Activated naive CD4-positive, alpha-beta T cell treated with anti-CD3 and anti-CD28 coated beads for 36 hours (primary cell): ENCODE results near the gene RAB3GAP2. TPM values are rescaled to one million over a fixed set of nuclear protein-coding genes. Genes with fewer than 3 reads are reported as not detected.
"Not testable (repeated sequence)": the region's sequence is repeated elsewhere in the genome, so short reads cannot be mapped to it uniquely, and the experiment has no call there.

Experiments
- CTCF ChIA-PET: fragments of 350-600 bp; sonication (Branson Sonifier 250); formaldehyde crosslinking; loops from one replicate; lab custom pipeline; 2021; ENCODE audit warnings: antibody characterized with exemption; lab: Charles Lee
- DNase-seq: peaks from one replicate; pipeline ENCODE4 v3.0.0-alpha.2; 2020
- H3K27ac Mint-ChIP-seq: one replicate; pipeline ENCODE4 v1.8.0; 2021; ENCODE audit warnings: mild to moderate bottlenecking, mixed read lengths
- H3K27me3 Mint-ChIP-seq: one replicate; pipeline ENCODE4 v1.8.0; 2021; ENCODE audit warnings: low read depth, mixed read lengths
- H3K36me3 Mint-ChIP-seq: one replicate; pipeline ENCODE4 v1.8.0; 2021; ENCODE audit warnings: low read depth, mixed read lengths
- H3K4me1 Mint-ChIP-seq: one replicate; pipeline ENCODE4 v1.8.0; 2021; ENCODE audit warnings: low read depth, mixed read lengths
- H3K4me3 Mint-ChIP-seq: one replicate; pipeline ENCODE4 v1.8.0; 2021; ENCODE audit warnings: mild to moderate bottlenecking, moderate library complexity, mixed read lengths
- H3K9me3 Mint-ChIP-seq: one replicate; pipeline ENCODE4 v1.8.0; 2021; ENCODE audit warnings: mixed read lengths
- intact Hi-C: fragments of 100-400 bp; cut with micrococcal nuclease; formaldehyde crosslinking; loops from one replicate; pipeline ENCODE4 v1.15.1; 2023
- microRNA-seq: library from miRNA; unstranded; fragments of <30 nt; microRNA quantifications from one replicate; pipeline ENCODE4 v1.2.0, GENCODE V29; 2022; ENCODE audit warnings: borderline microRNAs expressed, borderline replicate concordance
- total RNA-seq, 2 experiments: library from RNA; stranded (reverse); gene quantifications; one replicate each; pipeline ENCODE4 v1.2.3, GENCODE V29; 2021

Gene RAB3GAP2
- total RNA-seq, 2 experiments from 2014 or later: 37.3 to 39.6 TPM

DNA sequence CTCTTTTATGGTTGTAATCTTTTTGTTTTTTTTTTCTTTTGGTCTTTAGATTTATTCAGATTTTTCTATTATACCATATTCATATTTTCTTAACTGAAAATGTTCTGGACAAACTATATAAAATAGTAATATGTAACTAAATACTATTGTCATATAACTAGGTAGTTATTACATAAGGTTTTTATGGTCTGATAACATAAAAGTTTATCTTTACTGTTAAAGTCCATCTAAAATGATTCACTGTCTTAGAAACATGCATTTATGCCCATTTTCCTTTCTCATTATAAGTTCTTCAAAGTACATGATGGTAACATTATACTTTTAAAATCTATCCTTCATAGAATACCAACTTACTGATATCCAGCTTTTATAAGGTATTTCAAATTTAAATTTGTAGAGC is 149.2 kb downstream of the RAB3GAP2 start:
- intact Hi-C loops: no loop called here
- Mint-ChIP-seq H3K27ac (no peak overlapping the region), H3K9me3 (no peaks in the 10 kb centered on the region), H3K36me3 (peaks cover 15% of the 10 kb centered on the region), H3K27me3 (no peaks in the 10 kb centered on the region), H3K4me1 (peaks cover 13% of the 10 kb centered on the region), H3K4me3 (no peak overlapping the region)
- CTCF ChIA-PET: no interaction called here
- DNase-seq: no peak

- Mint-ChIP-seq H3K4me1 (peaks cover 13% of the 10 kb centered on the region), H3K27ac (no peak overlapping the region), H3K36me3 (peaks cover 7% of the 10 kb centered on the region), H3K9me3 (no peaks in the 10 kb centered on the region), H3K27me3 (no peaks in the 10 kb centered on the region), H3K4me3 (no peak overlapping the region)
- CTCF ChIA-PET: interaction anchor here (0.7 to 1.0 kb wide), 2 partner anchors 11 to 113 kb away, joined by 3 to 4 read pairs; no protein-coding TSS in a partner anchor
- intact Hi-C loops: no loop called here
- DNase-seq: no peak
These were observed 150.3 kb downstream of the RAB3GAP2 start for GRCh38 chr1:220121791-220122530.

DNA sequence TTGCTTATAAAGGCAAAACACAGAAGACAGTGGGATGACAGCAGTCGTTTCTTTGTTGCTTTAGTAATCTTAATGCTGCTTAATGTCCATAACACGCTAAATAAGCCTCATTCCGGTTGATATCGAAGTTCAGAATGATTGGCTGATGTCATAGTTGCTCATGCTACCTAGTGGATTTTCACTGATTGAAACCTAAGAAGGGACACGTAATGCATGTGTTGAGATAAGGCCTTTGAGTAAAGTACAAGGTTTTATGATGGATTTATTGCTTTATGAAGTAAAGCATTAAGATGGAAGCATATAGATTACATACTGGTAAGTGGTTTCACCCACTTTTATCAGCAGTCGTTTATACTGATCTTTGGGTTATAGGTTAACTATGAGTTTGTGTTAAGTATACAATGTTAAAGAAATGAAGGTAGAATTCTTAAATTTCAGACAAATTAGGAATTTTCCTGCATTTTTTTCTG is 153.2 kb downstream of the RAB3GAP2 start:
- DNase-seq: no peak
- Mint-ChIP-seq H3K36me3 (peaks cover 10% of the 10 kb centered on the region), H3K9me3 (no peaks in the 10 kb centered on the region), H3K4me3 (no peak overlapping the region), H3K4me1 (peaks cover 11% of the 10 kb centered on the region), H3K27ac (no peak overlapping the region), H3K27me3 (no peaks in the 10 kb centered on the region)
- CTCF ChIA-PET: interaction anchor here (0.6 kb wide), 1 partner anchor 80 kb away, joined by 3 read pairs; no protein-coding TSS in a partner anchor
- intact Hi-C loops: no loop called here

DNA sequence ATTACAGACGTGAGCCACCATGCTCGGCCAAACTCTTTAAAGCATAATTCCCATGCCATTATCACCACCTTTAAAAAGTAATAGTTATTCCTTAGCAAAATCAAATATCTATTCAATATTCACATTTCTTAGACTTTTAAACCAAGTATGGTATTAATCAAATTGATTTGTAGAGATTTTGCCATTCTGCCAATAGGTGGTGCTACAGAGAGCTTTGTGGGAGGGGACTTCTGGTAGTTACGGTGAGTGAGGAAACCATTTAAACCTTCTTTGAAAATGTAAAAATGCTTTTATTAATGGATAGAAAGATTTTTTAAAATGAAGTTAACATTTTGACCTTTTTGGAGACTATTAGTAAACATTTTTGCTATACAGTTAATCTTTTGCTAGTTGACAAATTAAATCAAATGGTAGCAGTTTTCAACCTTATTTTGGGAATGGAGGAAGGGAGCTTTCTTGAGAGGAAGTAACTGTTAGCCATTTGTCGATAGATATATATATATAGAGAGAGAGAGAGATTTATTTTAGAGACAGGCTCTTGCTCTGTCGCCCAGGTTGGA is 159.0 kb downstream of the RAB3GAP2 start:
- no peak overlapping the region for H3K27ac Mint-ChIP-seq
- H3K4me3 Mint-ChIP-seq: no peak overlapping the region
- H3K27me3 Mint-ChIP-seq: no peaks in the 10 kb centered on the region
- H3K36me3 Mint-ChIP-seq: peaks cover 21% of the 10 kb centered on the region
- intact Hi-C loops: no loop called here
- DNase-seq: peak; percentile 38
- CTCF ChIA-PET: interaction anchor here (0.6 to 1.8 kb wide), 17 partner anchors 8 to 1084 kb away, joined by 3 to 8 read pairs (median 4); no protein-coding TSS in a partner anchor
- no peaks in the 10 kb centered on the region for H3K9me3 Mint-ChIP-seq
- peaks cover 5% of the 10 kb centered on the region for H3K4me1 Mint-ChIP-seq

DNA sequence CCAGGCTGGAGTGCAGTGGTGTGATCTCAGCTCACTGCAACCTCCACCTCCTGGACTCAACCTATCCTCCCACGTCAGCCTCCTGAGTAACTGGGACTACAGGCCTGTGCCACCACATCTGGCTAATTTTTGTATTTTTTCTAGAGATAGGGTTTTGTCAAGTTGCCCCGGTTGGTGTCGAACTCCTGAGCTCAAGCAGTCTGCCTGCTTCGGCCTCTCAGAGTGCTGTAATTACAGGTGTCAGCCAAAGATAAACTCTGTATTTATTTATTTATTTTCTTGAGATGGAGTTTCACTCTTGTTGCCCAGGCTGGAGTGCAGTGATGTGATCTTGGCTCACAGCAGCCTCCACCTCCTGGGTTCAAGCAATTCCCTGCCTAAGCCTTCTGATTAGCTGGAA is 159.7 kb downstream of the RAB3GAP2 start:
- DNase-seq, intact Hi-C loops, H3K4me3 Mint-ChIP-seq, H3K9me3 Mint-ChIP-seq, H3K27me3 Mint-ChIP-seq, H3K27ac Mint-ChIP-seq, H3K4me1 Mint-ChIP-seq: not testable (repeated sequence)
- CTCF ChIA-PET: interaction anchor here (0.6 to 1.8 kb wide), 12 partner anchors 8 to 621 kb away, joined by 3 to 8 read pairs (median 4); no protein-coding TSS in a partner anchor
- peaks cover 23% of the 10 kb centered on the region for H3K36me3 Mint-ChIP-seq

GRCh38 chr1:220110473-220110872 is 161.8 kb downstream of the RAB3GAP2 start:
- H3K4me1 Mint-ChIP-seq, intact Hi-C loops, H3K9me3 Mint-ChIP-seq, H3K27ac Mint-ChIP-seq, H3K4me3 Mint-ChIP-seq, H3K27me3 Mint-ChIP-seq, DNase-seq: not testable (repeated sequence)
- H3K36me3 Mint-ChIP-seq: peaks cover 24% of the 10 kb centered on the region
- CTCF ChIA-PET: interaction anchor here (0.6 to 0.7 kb wide), 2 partner anchors 87 to 109 kb away, joined by 3 to 4 read pairs; no protein-coding TSS in a partner anchor

GRCh38 chr1:220099826-220100225 is 172.4 kb downstream of the RAB3GAP2 start:
- Mint-ChIP-seq H3K4me3 (no peak overlapping the region), H3K4me1 (peaks cover 15% of the 10 kb centered on the region), H3K27ac (no peak overlapping the region), H3K27me3 (no peaks in the 10 kb centered on the region), H3K36me3 (peaks cover 25% of the 10 kb centered on the region), H3K9me3 (no peaks in the 10 kb centered on the region)
- no peak for DNase-seq
- intact Hi-C loops: loop anchor here (10.0 kb wide), 1 partner anchor 1345 kb away; no protein-coding TSS in a partner anchor
- CTCF ChIA-PET: interaction anchor here (1.2 kb wide), 1 partner anchor 13 kb away, joined by 4 read pairs; no protein-coding TSS in a partner anchor

Small RNA genes lying within 50 kb of the gene (microRNA-seq; reads per million reads assigned to microRNA genes)
- gene MIR194-1: not detected
- not detected for gene MIR215
- gene MIR664A: 189 reads per million, percentile 67 among the genes with 10 or more reads in this experiment

Other genes with a start within 250 kb of the RAB3GAP2 start
- 100 to 1,000 TPM; 227 to 229 TPM for gene EPRS1, start 225.9 kb downstream of the RAB3GAP2 start, total RNA-seq
- gene BPNT1, start 182.7 kb downstream of the RAB3GAP2 start, total RNA-seq: 10 to 100 TPM; 18.5 to 21.3 TPM
- 10 to 100 TPM; 59.7 to 60.3 TPM for gene IARS2, start 178.3 kb downstream of the RAB3GAP2 start, total RNA-seq